ENCODE measurements around the gene HTR1D. TPM values are rescaled to one million over a fixed set of nuclear protein-coding genes. Genes with fewer than 3 reads are reported as not detected.

Gene HTR1D
- total RNA-seq, 1 experiment from 2014 or later: 3.5 TPM

- Histone ChIP-seq H2AFZ (ENCODE audit: low read depth, low read length, poor library complexity, severe bottlenecking) (peak overlapping the region; percentile 87), H3K4me1 (ENCODE audit: control insufficient read depth in 1 of 2, insufficient read depth in 2 of 2, low read length in 2 of 2) (peaks cover 2 to 29% of the 10 kb centered on the region in 2 experiments; a peak in 3 of 4 replicates)
Observed at GRCh38 chr1:23177031-23177430, 40.3 kb downstream of the HTR1D start.

More at GRCh38 chr1:23177031-23177430, 40.3 kb downstream of the HTR1D start:
- no peak for DNase-seq (ENCODE audit: low read depth, low spot score)
- H3K27me3 ChIP-seq (ENCODE audit: insufficient read depth, low read length): no peaks in the 10 kb centered on the region
- no peaks in the 10 kb centered on the region for H3K79me2 ChIP-seq (ENCODE audit: insufficient read depth, low read length)
- intact Hi-C loops (cut with micrococcal nuclease): no loop called here
- ChIA-PET POLR2A (no interaction called here), RAD21 (ENCODE audit: low non-redundant PET in 1 of 2, low total read pairs in 2 of 2, uncharacterized antibody in 2 of 2, unreplicated experiment in 2 of 2) (no interaction called here), CTCF (interaction anchor here (1.3 to 3.6 kb wide), 3 partner anchors 8 to 200 kb away, joined by 4 to 27 read pairs (median 11); no protein-coding TSS in a partner anchor)
- peak overlapping the region; percentile 98 for H3K4me2 ChIP-seq (ENCODE audit: low read length)
- 0 out of 2 replicates have a peak, but pooled peaks cover 4% of the 10 kb centered on the region for H3K9me2 ChIP-seq (ENCODE audit: insufficient read depth)
- H4K20me1 ChIP-seq (ENCODE audit: insufficient read depth): no peaks in the 10 kb centered on the region
- H3K36me3 ChIP-seq (ENCODE audit: control insufficient read depth in 1 of 2, insufficient read depth in 2 of 2, low read length in 2 of 2): no peaks in the 10 kb centered on the region
- TF ChIP-seq REST (IDR thresholded peaks at IDR 0.05; ENCODE audit: low read depth) (no peak), EZH2 (IDR thresholded peaks at IDR 0.05) (no peak), ELF1 (IDR thresholded peaks at IDR 0.05; ENCODE audit: borderline replicate concordance, low read depth) (no peak), EGR1 (IDR thresholded peaks at IDR 0.05; ENCODE audit: low read depth) (no peak), POLR2A (IDR thresholded peaks at IDR 0.05; ENCODE audit: borderline replicate concordance, extremely low read depth, insufficient read depth, insufficient read length) (no peak), YY1 (IDR thresholded peaks at IDR 0.05; ENCODE audit: extremely low read depth, insufficient replicate concordance, low read depth, low read length) (no peak), ZFX (IDR thresholded peaks at IDR 0.05) (no peak), JUND (IDR thresholded peaks at IDR 0.05) (no peak), EZH2phosphoT487 (IDR thresholded peaks at IDR 0.05; ENCODE audit: borderline replicate concordance) (no peak), RAD21 (IDR thresholded peaks at IDR 0.05; ENCODE audit: low read depth) (no peak), CEBPB (IDR thresholded peaks at IDR 0.05; ENCODE audit: low read depth) (no peak), CTCF (IDR thresholded peaks at IDR 0.05 in 2 of 3, conservative IDR thresholded peaks at IDR 0.05 in 1 of 3; ENCODE audit: borderline replicate concordance in 1 of 3, insufficient read depth in 1 of 3, low read depth in 2 of 3, low read length in 2 of 3) (no peak), SIN3A (IDR thresholded peaks at IDR 0.05; ENCODE audit: low read depth) (no peak), ZBTB33 (IDR thresholded peaks at IDR 0.05; ENCODE audit: extremely low read depth, insufficient replicate concordance, low read length) (no peak), ZNF274 (IDR thresholded peaks at IDR 0.05; ENCODE audit: low read depth, low read length) (no peak)
- no peaks in the 10 kb centered on the region for H3K9me3 ChIP-seq (ENCODE audit: control insufficient read depth in 1 of 2, insufficient read depth in 1 of 2, low read depth in 1 of 2, low read length in 2 of 2)
- no TSS peak for BruUV-seq (replicated peaks)
- no peak for ATAC-seq
- peak overlapping the region; percentile 49 to 63 for H3K4me3 ChIP-seq (replicated peaks in 1 of 2; ENCODE audit: low read depth in 1 of 2, low read length in 2 of 2)
- peak overlapping the region; percentile 63 for H3K9ac ChIP-seq (ENCODE audit: low read length)
- no peak overlapping the region for H3K27ac ChIP-seq (ENCODE audit: low read depth, low read length)
